Kidney (tissue), 14 donors: Measurements from ENCODE around the gene LIN28B. TPM values are rescaled to one million over a fixed set of nuclear protein-coding genes. Genes with fewer than 3 reads are reported as not detected.

Experiments used
- DNase-seq, 5 donors: peaks; one replicate each; pipeline ENCODE4 v3.0.0-alpha.2; 2013 to 2020
- FAIRE-seq: peaks from 2 replicates; lab custom pipeline; 2012; peaks lifted over from hg19 to GRCh38; lab: Jason Lieb, UNC
- H3K27ac ChIP-seq, 2 donors: one replicate each; pipeline ENCODE4 v1.7.0; 2013; ENCODE audit warnings: low read depth in 2 of 2, low read length in 2 of 2, inconsistent platforms in 1 of 2
- H3K27me3 ChIP-seq: one replicate; pipeline ENCODE4 v1.7.1; 2013; ENCODE audit warnings: low read length, inconsistent platforms; ENCODE audit not compliant: control insufficient read depth, insufficient read depth
- H3K36me3 ChIP-seq, 3 donors: one replicate each; pipeline versions ENCODE4 v1.7.0 to v1.7.1; 2013; ENCODE audit warnings: low read length in 3 of 3, control low read depth in 1 of 3, inconsistent platforms in 1 of 3; ENCODE audit not compliant: insufficient read depth in 3 of 3, control insufficient read depth in 2 of 3
- H3K4me1 ChIP-seq, 3 donors: one replicate each; pipeline versions ENCODE4 v1.7.0 to v1.7.1; 2013; ENCODE audit warnings: low read length in 3 of 3, inconsistent platforms in 1 of 3, low read depth in 1 of 3; ENCODE audit not compliant: control insufficient read depth in 2 of 3, insufficient read depth in 2 of 3
- H3K4me3 ChIP-seq, 3 donors: one replicate each; pipeline versions ENCODE4 v1.7.0 to v1.8.1; 2013; ENCODE audit warnings: low read length in 3 of 3, control low read depth in 1 of 3, inconsistent platforms in 1 of 3
- H3K9ac ChIP-seq, 3 donors: one replicate each; pipeline versions ENCODE4 v1.7.0 to v1.7.1; 2013; ENCODE audit warnings: low read length in 3 of 3, control low read depth in 1 of 3, inconsistent platforms in 1 of 3
- H3K9me3 ChIP-seq, 3 donors: one replicate each; pipeline versions ENCODE4 v1.7.0 to v1.7.1; 2013; ENCODE audit warnings: low read length in 3 of 3, control low read depth in 1 of 3, inconsistent platforms in 1 of 3; ENCODE audit not compliant: control insufficient read depth in 2 of 3, insufficient read depth in 1 of 3
- CTCF ChIP-seq: IDR thresholded peaks from 3 replicates; pipeline ENCODE4 v1.5.1; 2012; ENCODE audit warnings: mild to moderate bottlenecking, moderate library complexity, borderline replicate concordance; ENCODE audit not compliant: insufficient read depth; ENCODE audit errors: extremely low read depth
- intact Hi-C: fragments of 100-400 bp; cut with DNase I; formaldehyde crosslinking; loops from one replicate; pipeline ENCODE4 v1.11.1; 2022
- polyA plus RNA-seq: library from polyadenylated mRNA; stranded (reverse); fragments of 350-450 nt; fragmentation: Illumina TruSeq; extraction: RNeasy Lipid Tissue Mini Kit (QIAGEN cat#74804); gene quantifications from one replicate; pipeline ENCODE4 v1.2.3, GENCODE V29; 2014; ENCODE audit warnings: low read depth, low replicate concordance; ENCODE audit not compliant: insufficient read depth
- total RNA-seq: library from RNA; stranded (reverse); fragmentation: NEBNext Ultra II Directional; extraction: Animal tissue kit (Norgen Biotek cat#: 25700); gene quantifications from one replicate; pipeline ENCODE4 v1.2.1, GENCODE V29; 2021
- donor health status: control.
- donor health status: control.
- donor health status: control.
- donor health status: control.
- donor health status: control.
- donor health status: DM: yes; HTN: yes; CAD: no.
- donor health status: Normal renal cell carcinoma (clear cell type).

Gene LIN28B
- total and polyA plus RNA-seq, 2 donors from 2014 or later: not detected

GRCh38 chr6:105021399-105021798, 64.5 kb downstream of the LIN28B start:
- H3K4me3 ChIP-seq: no peak overlapping the region
- no peaks in the 10 kb centered on the region for H3K27me3 ChIP-seq
- no peak for FAIRE-seq
- TF ChIP-seq CTCF: no peak
- DNase-seq: no peak
- H3K36me3 ChIP-seq: no peaks in the 10 kb centered on the region
- no peaks in the 10 kb centered on the region for H3K9me3 ChIP-seq
- no peak overlapping the region for H3K27ac ChIP-seq
- H3K9ac ChIP-seq: no peak overlapping the region
- H3K4me1 ChIP-seq: no peaks in the 10 kb centered on the region
- intact Hi-C loops: no loop called here

- intact Hi-C loops: no loop called here
- H3K4me1 ChIP-seq: no peaks in the 10 kb centered on the region
- no peaks in the 10 kb centered on the region for H3K36me3 ChIP-seq
- H3K27me3 ChIP-seq: no peaks in the 10 kb centered on the region
- no peak overlapping the region for H3K27ac ChIP-seq
- DNase-seq (no peak), FAIRE-seq (no peak)
- H3K9me3 ChIP-seq: no peaks in the 10 kb centered on the region
- H3K4me3 ChIP-seq: no peak overlapping the region
- no peak overlapping the region for H3K9ac ChIP-seq
- TF ChIP-seq CTCF: no peak
Observed at GRCh38 chr6:105022416-105022815, 65.5 kb downstream of the LIN28B start.

- intact Hi-C loops: no loop called here
- H3K36me3 ChIP-seq: no peaks in the 10 kb centered on the region
- H3K9me3 ChIP-seq: no peaks in the 10 kb centered on the region
- H3K27me3 ChIP-seq: no peaks in the 10 kb centered on the region
- no peak overlapping the region for H3K4me3 ChIP-seq
- FAIRE-seq: no peak
- no peak for DNase-seq
- no peak for TF ChIP-seq CTCF
- H3K4me1 ChIP-seq: no peaks in the 10 kb centered on the region
- H3K9ac ChIP-seq: no peak overlapping the region
- no peak overlapping the region for H3K27ac ChIP-seq
Observed at GRCh38 chr6:105024803-105025202, 67.9 kb downstream of the LIN28B start.

GRCh38 chr6:105028898-105029297, 72.0 kb downstream of the LIN28B start:
- H3K27ac ChIP-seq: no peak overlapping the region
- no peak overlapping the region for H3K9ac ChIP-seq
- DNase-seq: no peak
- TF ChIP-seq CTCF: no peak
- no peaks in the 10 kb centered on the region for H3K36me3 ChIP-seq
- no peaks in the 10 kb centered on the region for H3K9me3 ChIP-seq
- intact Hi-C loops: no loop called here
- H3K4me3 ChIP-seq: no peak overlapping the region
- no peaks in the 10 kb centered on the region for H3K4me1 ChIP-seq
- no peak for FAIRE-seq
- no peaks in the 10 kb centered on the region for H3K27me3 ChIP-seq
